HepG2 (cell line): ENCODE results near the gene P2RY2. TPM values are rescaled to one million over a fixed set of nuclear protein-coding genes. Genes with fewer than 3 reads are reported as not detected.

Experiments used
- ATAC-seq: fragments of 200-7000 bp; cut with Tn5 transposase; 3 replicates; pipeline ENCODE4 v1.9.1; 2020; ENCODE audit warnings: mild to moderate bottlenecking, moderate library complexity
- BruUV-seq: library from RNA; stranded (reverse); fragments of 400-500 nt; replicated peaks from 2 replicates; lab custom pipeline; 2021; lab: Mats Ljungman, UMichigan
- CTCF ChIA-PET: fragments of 300-600 bp; formaldehyde crosslinking; extraction: SDS; loops from one replicate; lab custom pipeline; 2021; ENCODE audit warnings: low total read pairs, inconsistent platforms, low intra/inter-chr PET ratio; lab: Yijun Ruan, JAX
- POLR2A ChIA-PET: fragments of 350-600 bp; sonication (Branson Sonifier 250); formaldehyde crosslinking; loops from one replicate; lab custom pipeline; 2020; ENCODE audit warnings: antibody characterized with exemption, inconsistent platforms; lab: Yijun Ruan, JAX
- DNase-seq: peaks from one replicate; pipeline ENCODE4 v3.0.0-alpha.2; 2015; ENCODE audit warnings: low spot score
- FAIRE-seq: peaks from 3 replicates; lab custom pipeline; 2011; peaks lifted over from hg19 to GRCh38; lab: Jason Lieb, UNC
- H2AFZ ChIP-seq: one replicate; pipeline ENCODE4 v1.6.1; 2011; ENCODE audit warnings: low read length, inconsistent platforms
- H3K27ac ChIP-seq: fragments of 300-600 bp; 3 replicates; pipeline ENCODE4 v1.8.0; 2011; ENCODE audit warnings: mixed run types, mild to moderate bottlenecking, mixed read lengths, low read length, inconsistent platforms; ENCODE audit not compliant: insufficient read depth; ENCODE audit errors: extremely low read length
- H3K27me3 ChIP-seq, 2 experiments: fragments of 200-600 bp in 1 of 2; 2 replicates in 1 of 2; 3 replicates in 1 of 2; pipeline versions ENCODE4 v1.6.0 to v1.8.0; 2011; ENCODE audit warnings: low read length in 2 of 2, mild to moderate bottlenecking in 2 of 2, moderate library complexity in 2 of 2, inconsistent platforms in 1 of 2; ENCODE audit not compliant: insufficient read depth in 2 of 2, control insufficient read depth in 1 of 2
- H3K36me3 ChIP-seq, 2 experiments: fragments of 200-600 bp in 1 of 2; replicated peaks in 1 of 2; 2 replicates in 1 of 2; 3 replicates in 1 of 2; pipeline versions ENCODE4 v1.5.1 to v1.8.0; 2011; ENCODE audit warnings: low read length in 2 of 2, inconsistent platforms in 1 of 2; ENCODE audit not compliant: insufficient read depth in 2 of 2, control insufficient read depth in 1 of 2
- H3K4me1 ChIP-seq: 2 replicates; pipeline ENCODE4 v1.5.1; 2012; ENCODE audit warnings: low read length, inconsistent platforms; ENCODE audit not compliant: insufficient read depth
- H3K4me2 ChIP-seq: 2 replicates; pipeline ENCODE4 v1.6.0; 2011; ENCODE audit warnings: low read depth, low read length, inconsistent platforms
- H3K4me3 ChIP-seq, 3 experiments: fragments of 200-600 bp in 1 of 3; sonication (generic), shearing (Covaris generic) in 1 of 3; replicated peaks in 1 of 3; 2 replicates each; pipeline ENCODE4 v1.5.1; 2011 to 2016; ENCODE audit warnings: low read length in 3 of 3, inconsistent platforms in 2 of 3, low read depth in 2 of 3, mild to moderate bottlenecking in 2 of 3, control low read depth in 1 of 3, mixed read lengths in 1 of 3; ENCODE audit not compliant: insufficient read depth in 1 of 3
- H3K79me2 ChIP-seq: one replicate; pipeline ENCODE4 v1.6.1; 2011; ENCODE audit warnings: low read length, inconsistent platforms; ENCODE audit not compliant: insufficient read depth
- H3K9ac ChIP-seq: 2 replicates; pipeline ENCODE4 v1.6.0; 2011; ENCODE audit warnings: mild to moderate bottlenecking, low read depth, low read length, inconsistent platforms; ENCODE audit not compliant: insufficient read depth
- H3K9me3 ChIP-seq: 2 replicates; pipeline ENCODE4 v1.5.1; 2012; ENCODE audit warnings: mild to moderate bottlenecking, low read length
- H4K20me1 ChIP-seq: 2 replicates; pipeline ENCODE4 v1.6.0; 2011; ENCODE audit warnings: inconsistent platforms, mild to moderate bottlenecking, low read length, moderate library complexity; ENCODE audit not compliant: insufficient read depth
- CEBPG ChIP-seq: IDR thresholded peaks from 2 replicates; pipeline ENCODE4 v1.6.1; 2016
- CENPBD1 ChIP-seq: sonication (generic); formaldehyde crosslinking; IDR thresholded peaks from 2 replicates; pipeline ENCODE4 v1.8.0; 2022; ENCODE audit warnings: missing genetic modification reagents, low read depth, mild to moderate bottlenecking, borderline replicate concordance
- IRF2 ChIP-seq: IDR thresholded peaks from 2 replicates; pipeline ENCODE4 v1.6.1; 2018; ENCODE audit warnings: missing genetic modification reagents, missing compliant biosample characterization
- SMC3 ChIP-seq: IDR thresholded peaks from 2 replicates; pipeline ENCODE4 v1.6.1; 2011; ENCODE audit warnings: low read length, improper control_type of control experiment
- TGIF2 ChIP-seq: IDR thresholded peaks from 2 replicates; pipeline ENCODE4 v1.6.1; 2016; ENCODE audit warnings: control low read depth, missing compliant biosample characterization
- ZNF407 ChIP-seq: sonication (generic); formaldehyde crosslinking; IDR thresholded peaks from one replicate; pipeline ENCODE4 v1.5.1; 2020; ENCODE audit warnings: mild to moderate bottlenecking, missing genetic modification reagents; ENCODE audit errors: not compliant biosample characterization
- ZNF446 ChIP-seq: sonication (generic); formaldehyde crosslinking; IDR thresholded peaks from 2 replicates; pipeline ENCODE4 v1.5.0; 2020; ENCODE audit warnings: mild to moderate bottlenecking, missing genetic modification reagents
- ZNF784 ChIP-seq: sonication (generic); formaldehyde crosslinking; IDR thresholded peaks from 2 replicates; pipeline ENCODE4 v1.5.1; 2020; ENCODE audit warnings: missing genetic modification reagents, mild to moderate bottlenecking, borderline replicate concordance
- WGBS: methylation state at CpG from one replicate; pipeline ENCODE4 v1.1.6; 2017; ENCODE audit warnings: low lambda C conversion rate; 5-methylcytosine and 5-hydroxymethylcytosine counted together
- in situ Hi-C: cut with HindIII; loops from 2 replicates; pipeline ENCODE4 v1.10.0; 2017; ENCODE audit warnings: low pct_unique_long_range_greater_than_20kb; ENCODE audit not compliant: extremely low pct_ligation_motif_present
- intact Hi-C: fragments of 100-400 bp; cut with micrococcal nuclease; formaldehyde crosslinking; loops from one replicate; pipeline ENCODE4 v1.10.0; 2022; ENCODE audit not compliant: unreplicated experiment
- polyA plus RNA-seq, 8 experiments: library from polyadenylated mRNA; depleted of rRNA in 3 of 8; stranded (reverse) in 7 of 8; unstranded in 1 of 8; fragments of >200 nt; fragmentation: Illumina TruSeq in 4 of 8; extraction: Trizol in 4 of 8; gene quantifications; 2 replicates each; pipeline versions ENCODE4 v1.2.1 to v1.2.3, GENCODE V29; 2011 to 2016; ENCODE audit warnings: low read depth in 4 of 8, missing spikeins in 1 of 8, mixed read lengths in 1 of 8; ENCODE audit not compliant: insufficient read depth in 1 of 8
- total RNA-seq, 5 experiments: library from RNA; depleted of rRNA; stranded (reverse); fragments of >200 nt; fragmentation: Illumina TruSeq; extraction: Trizol; gene quantifications; 2 replicates each; pipeline ENCODE4 v1.2.3, GENCODE V29; 2016; ENCODE audit warnings: low read depth in 1 of 5

The P2RY2 gene
- total and polyA plus RNA-seq, 2 of the 13 experiments (the other 11 are each of a cell fraction or from before 2014, with no cell fraction given) = 0.95 to 3.1 TPM

GRCh38 chr11:73266646-73267020, 48.6 kb downstream of the P2RY2 start:
- FAIRE-seq (no peak), DNase-seq (no peak), ATAC-seq (no peak)
- TF ChIP-seq CEBPG (CRISPR knock-in tag) (no peak), ZNF407 (no peak), IRF2 (CRISPR knock-in tag) (no peak), CENPBD1 (no peak), SMC3 (no peak), ZNF446 (CRISPR knock-in tag) (no peak), TGIF2 (CRISPR knock-in tag) (no peak), ZNF784 (CRISPR knock-in tag) (no peak)
- CTCF ChIA-PET = no interaction called here
- Histone ChIP-seq H3K27me3 (peaks cover 8 to 82% of the 10 kb centered on the region in 2 experiments; a peak in 4 of 5 replicates), H2AFZ (no peak overlapping the region), H3K4me2 (no peak overlapping the region), H3K4me1 (peaks cover 33% of the 10 kb centered on the region), H3K79me2 (no peaks in the 10 kb centered on the region), H4K20me1 (no peaks in the 10 kb centered on the region), H3K9ac (no peak overlapping the region), H3K4me3 (no peak overlapping the region), H3K9me3 (no peaks in the 10 kb centered on the region), H3K27ac (no peak overlapping the region), H3K36me3 (no peaks in the 10 kb centered on the region)
- POLR2A ChIA-PET = no interaction called here
- in situ Hi-C loops (no loop called here), intact Hi-C loops (no loop called here)
- 0% methylated on average over 2 of the region's 4 CpGs for WGBS
- no TSS peak for BruUV-seq
